GM23338 (cell line): ENCODE data around the gene VAX1. TPM values are rescaled to one million over a fixed set of nuclear protein-coding genes. Genes with fewer than 3 reads are reported as not detected.
A peak's percentile ranks its signal among the peaks of the same experiment; 100 is the strongest.

Source experiments
- ATAC-seq: fragments of 200-7000 bp; cut with Tn5 transposase; 3 replicates; pipeline ENCODE4 v1.9.1; 2020
- DNase-seq: peaks from one replicate; pipeline ENCODE4 v3.0.0-alpha.2; 2015; ENCODE audit warnings: low spot score
- H2AFZ ChIP-seq: fragments of 200-600 bp; sonication (generic); 2 replicates; pipeline ENCODE4 v1.8.0; 2016; ENCODE audit warnings: antibody characterized with exemption, mild to moderate bottlenecking, moderate library complexity
- H3F3A ChIP-seq: fragments of 200-600 bp; sonication (generic); replicated peaks from 2 replicates; pipeline ENCODE4 v1.8.0; 2017; ENCODE audit warnings: antibody characterized with exemption, mixed run types, low read depth
- H3K27ac ChIP-seq: fragments of 200-600 bp; sonication (generic); 2 replicates; pipeline ENCODE4 v1.6.1; 2016; ENCODE audit warnings: low read depth
- H3K27me3 ChIP-seq: fragments of 200-600 bp; sonication (generic); 2 replicates; pipeline ENCODE4 v1.8.0; 2016; ENCODE audit warnings: mild to moderate bottlenecking, mixed run types, moderate library complexity; ENCODE audit not compliant: insufficient read depth
- H3K36me3 ChIP-seq: fragments of 200-600 bp; sonication (generic); 2 replicates; pipeline ENCODE4 v1.8.0; 2016; ENCODE audit warnings: mild to moderate bottlenecking; ENCODE audit not compliant: insufficient read depth
- H3K4me1 ChIP-seq: fragments of 200-600 bp; sonication (generic); 2 replicates; pipeline ENCODE4 v1.8.0; 2016; ENCODE audit warnings: mild to moderate bottlenecking, moderate library complexity; ENCODE audit not compliant: insufficient read depth
- H3K4me2 ChIP-seq: fragments of 200-600 bp; sonication (generic); 2 replicates; pipeline ENCODE4 v1.7.1; 2017; ENCODE audit warnings: mixed run types
- H3K4me3 ChIP-seq: fragments of 200-600 bp; sonication (generic); 2 replicates; pipeline ENCODE4 v1.6.1; 2016; ENCODE audit warnings: mixed run types
- H3K79me2 ChIP-seq: fragments of 200-600 bp; sonication (generic); replicated peaks from 2 replicates; pipeline ENCODE4 v1.8.0; 2017; ENCODE audit warnings: mild to moderate bottlenecking; ENCODE audit not compliant: insufficient read depth
- H3K9me2 ChIP-seq: fragments of 200-600 bp; sonication (generic); 2 replicates; pipeline ENCODE4 v1.8.0; 2017; ENCODE audit not compliant: insufficient read depth
- H4K20me1 ChIP-seq: fragments of 200-600 bp; sonication (generic); replicated peaks from 2 replicates; pipeline ENCODE4 v1.8.0; 2017; ENCODE audit warnings: mild to moderate bottlenecking; ENCODE audit not compliant: insufficient read depth
- H3K27ac Mint-ChIP-seq: 2 replicates; pipeline ENCODE4 v1.8.0; 2020; ENCODE audit warnings: inconsistent platforms, mild to moderate bottlenecking, moderate library complexity, mixed read lengths
- H3K27me3 Mint-ChIP-seq: 3 replicates; pipeline ENCODE4 v1.8.0; 2022; ENCODE audit warnings: low read depth, mild to moderate bottlenecking, moderate library complexity, mixed read lengths, inconsistent platforms; ENCODE audit not compliant: insufficient read depth, poor library complexity
- H3K36me3 Mint-ChIP-seq: 3 replicates; pipeline ENCODE4 v1.8.0; 2021; ENCODE audit warnings: low read depth, mild to moderate bottlenecking, inconsistent platforms, moderate library complexity, mixed read lengths
- H3K4me1 Mint-ChIP-seq: 3 replicates; pipeline ENCODE4 v1.8.0; 2020; ENCODE audit warnings: mild to moderate bottlenecking, inconsistent platforms, mixed read lengths
- H3K4me3 Mint-ChIP-seq: 3 replicates; pipeline ENCODE4 v1.8.0; 2021; ENCODE audit warnings: moderate library complexity, mild to moderate bottlenecking, inconsistent platforms, mixed read lengths
- H3K9me3 Mint-ChIP-seq: 3 replicates; pipeline ENCODE4 v1.8.0; 2020; ENCODE audit warnings: moderate library complexity, mild to moderate bottlenecking, inconsistent platforms, mixed read lengths
- CREB1 ChIP-seq: fragments of 250-450 bp; sonication (Bioruptor Pico); IDR thresholded peaks from 2 replicates; pipeline ENCODE4 v1.5.0; 2020; ENCODE audit warnings: low read depth, mild to moderate bottlenecking, moderate library complexity
- CTCF ChIP-seq, 2 experiments: fragments of 200-600 bp in 1 of 2; sonication (generic) in 1 of 2; conservative IDR thresholded peaks; 2 replicates each; pipeline versions ENCODE4 v1.5.1 to v1.6.1; 2016 to 2017; ENCODE audit warnings: antibody characterized with exemption in 2 of 2, low read depth in 2 of 2, mild to moderate bottlenecking in 2 of 2, moderate library complexity in 1 of 2
- EZH2 ChIP-seq: fragments of 200-600 bp; sonication (generic); IDR thresholded peaks from one replicate; pipeline ENCODE4 v1.8.0; 2017; ENCODE audit warnings: antibody characterized with exemption, mild to moderate bottlenecking, low read depth; ENCODE audit not compliant: unreplicated experiment
- ZNF114 ChIP-seq: fragments of 250-450 bp; sonication (Bioruptor Pico); IDR thresholded peaks from 2 replicates; pipeline ENCODE4 v1.5.0; 2020; ENCODE audit warnings: mild to moderate bottlenecking, moderate library complexity
- polyA plus RNA-seq: library from polyadenylated mRNA; unstranded; fragments of >200 nt; fragmentation: Nextera tagmentation; extraction: Ambion mirVana; gene quantifications from 2 replicates; pipeline ENCODE4 v1.2.1, GENCODE V29; 2016
- total RNA-seq: library from RNA; depleted of rRNA; stranded (reverse); fragments of >200 nt; shearing (Covaris generic); gene quantifications from 2 replicates; pipeline ENCODE4 v1.2.3, GENCODE V29; 2014

Gene VAX1
- total and polyA plus RNA-seq, 2 experiments from 2014 or later: not detected

GRCh38 chr10:117175901-117176534 lies 37.9 kb upstream of the VAX1 start:
- peaks cover 14% of the 10 kb centered on the region; the same call in 2 of the 3 replicates for H3K4me1 Mint-ChIP-seq
- no peaks in the 10 kb centered on the region for H3K9me3 Mint-ChIP-seq
- Histone ChIP-seq H3K9me2 (no peaks in the 10 kb centered on the region), H3K4me3 (peak overlapping the region; percentile 56), H3K27me3 (peaks cover 54% of the 10 kb centered on the region), H3K36me3 (no peaks in the 10 kb centered on the region), H3K79me2 (no peaks in the 10 kb centered on the region), H3F3A (no peaks in the 10 kb centered on the region; the same call in 1 of the 2 replicates), H3K27ac (no peak overlapping the region), H4K20me1 (no peaks in the 10 kb centered on the region), H3K4me2 (peak overlapping the region; percentile 90), H2AFZ (peak overlapping the region; percentile 97; the same call in 1 of the 2 replicates), H3K4me1 (peaks cover 7% of the 10 kb centered on the region; the same call in 1 of the 2 replicates)
- H3K36me3 Mint-ChIP-seq: no peaks in the 10 kb centered on the region
- H3K4me3 Mint-ChIP-seq: peak overlapping the region; percentile 78
- ATAC-seq (peak; percentile 55), DNase-seq (peak; percentile 88)
- TF ChIP-seq ZNF114 (CRISPR knock-in tag): no peak
- TF ChIP-seq EZH2: peak; percentile 62
- TF ChIP-seq CTCF (conservative IDR thresholded peaks at IDR 0.05; ENCODE audit: low read depth in 2 of 2): peak; percentile 91 to 95
- H3K27ac Mint-ChIP-seq: no peak overlapping the region
- H3K27me3 Mint-ChIP-seq: peaks cover 49% of the 10 kb centered on the region

GRCh38 chr10:117175215-117175900 lies 37.3 kb upstream of the VAX1 start:
- Mint-ChIP-seq H3K9me3 (no peaks in the 10 kb centered on the region), H3K27me3 (peaks cover 55% of the 10 kb centered on the region), H3K4me3 (peak overlapping the region; percentile 78), H3K4me1 (peaks cover 14% of the 10 kb centered on the region; the same call in 2 of the 3 replicates), H3K36me3 (no peaks in the 10 kb centered on the region), H3K27ac (no peak overlapping the region)
- TF ChIP-seq CREB1: no peak
- TF ChIP-seq CTCF (conservative IDR thresholded peaks at IDR 0.05; ENCODE audit: low read depth in 2 of 2): peak in 1 of 2 experiments; percentile 22; a peak in 1 of 4 replicates
- TF ChIP-seq ZNF114 (CRISPR knock-in tag): no peak
- peak; percentile 40 for TF ChIP-seq EZH2
- H3K36me3 ChIP-seq: no peaks in the 10 kb centered on the region
- peak overlapping the region; percentile 90 for H3K4me2 ChIP-seq
- no peak overlapping the region for H3K27ac ChIP-seq
- no peaks in the 10 kb centered on the region for H3K9me2 ChIP-seq
- H4K20me1 ChIP-seq: peaks cover 2% of the 10 kb centered on the region; the same call in 1 of the 2 replicates
- H3K4me3 ChIP-seq: peak overlapping the region; percentile 56
- ATAC-seq (peak; percentile 59), DNase-seq (peak; percentile 40)
- peak overlapping the region; percentile 97 for H2AFZ ChIP-seq
- no peaks in the 10 kb centered on the region for H3K79me2 ChIP-seq
- no peaks in the 10 kb centered on the region; the same call in 1 of the 2 replicates for H3F3A ChIP-seq
- peaks cover 7% of the 10 kb centered on the region; the same call in 1 of the 2 replicates for H3K4me1 ChIP-seq
- peaks cover 61% of the 10 kb centered on the region for H3K27me3 ChIP-seq
